HEK293 (cell line): ENCODE data around the gene QRFPR.

ENCODE experiments used
- ZNF350 ChIP-seq: fragments of 450-650 bp; formaldehyde crosslinking; IDR thresholded peaks from 2 replicates; pipeline ENCODE4 v1.5.0; 2017; ENCODE audit warnings: missing biosample characterization, mild to moderate bottlenecking, missing genetic modification characterization
- ZNF530 ChIP-seq: fragments of 450-650 bp; formaldehyde crosslinking; IDR thresholded peaks from 2 replicates; pipeline ENCODE4 v1.5.1; 2016; ENCODE audit warnings: low read depth, missing biosample characterization, missing genetic modification characterization

- TF ChIP-seq ZNF530 (tag by site-specific recombination) (no peak), ZNF350 (no peak)
Measured at GRCh38 chr4:121340247-121340646, 40.6 kb downstream of the QRFPR start.
